HCT116 (cell line): ENCODE measurements around the gene CHD1L. TPM values are rescaled to one million over a fixed set of nuclear protein-coding genes. Genes with fewer than 3 reads are reported as not detected.

ENCODE experiments used
- ATAC-seq: fragments of 200-7000 bp; cut with Tn5 transposase; 2 replicates; pipeline ENCODE4 v1.9.1; 2020; ENCODE audit warnings: mild to moderate bottlenecking, moderate library complexity
- BruUV-seq: library from RNA; stranded (reverse); fragments of 400-500 nt; replicated peaks from 2 replicates; lab custom pipeline; 2021; lab: Mats Ljungman, UMichigan
- CTCF ChIA-PET: fragments of 300-600 bp; sonication (Branson Sonifier 250); formaldehyde crosslinking; loops from one replicate; lab custom pipeline; 2021; ENCODE audit warnings: antibody characterized with exemption; lab: Charles Lee
- POLR2A ChIA-PET: fragments of 300-600, 350-600 bp; sonication (Branson Sonifier 250); formaldehyde crosslinking; loops from one replicate; lab custom pipeline; 2021; ENCODE audit warnings: antibody characterized with exemption; lab: Charles Lee
- RAD21 ChIA-PET, 2 experiments: fragments of 300-600 bp; sonication (Branson Sonifier 250); formaldehyde crosslinking; loops; one replicate each; lab custom pipeline; 2023; ENCODE audit warnings: low total read pairs in 2 of 2; ENCODE audit not compliant: uncharacterized antibody in 2 of 2, unreplicated experiment in 2 of 2, low non-redundant PET in 1 of 2; lab: Charles Lee
- DNase-seq: peaks from one replicate; pipeline ENCODE4 v3.0.0-alpha.2; 2010; ENCODE audit warnings: low read depth, low spot score
- H2AFZ ChIP-seq: fragments of 200-600 bp; shearing (Covaris generic), sonication (generic); 2 replicates; pipeline ENCODE4 v1.6.1; 2017; ENCODE audit warnings: low read depth, mixed run types, mixed read lengths, antibody characterized with exemption, low read length; ENCODE audit not compliant: poor library complexity, severe bottlenecking
- H3K27ac ChIP-seq: 2 replicates; pipeline ENCODE4 v1.5.1; 2012; ENCODE audit warnings: low read depth, low read length
- H3K27me3 ChIP-seq: fragments of 200-600 bp; sonication (generic); 2 replicates; pipeline ENCODE4 v1.6.1; 2016; ENCODE audit warnings: mixed run types, low read length, mixed read lengths; ENCODE audit not compliant: insufficient read depth
- H3K36me3 ChIP-seq, 2 experiments: fragments of 200-500 bp in 1 of 2; fragments of 200-600 bp in 1 of 2; sonication (Bioruptor generic) in 1 of 2; sonication (generic) in 1 of 2; 2 replicates each; pipeline versions ENCODE4 v1.5.1 to v1.6.1; 2014 to 2016; ENCODE audit warnings: low read length in 2 of 2, inconsistent platforms in 1 of 2, mixed read lengths in 1 of 2, mixed run types in 1 of 2; ENCODE audit not compliant: insufficient read depth in 2 of 2, control insufficient read depth in 1 of 2
- H3K4me1 ChIP-seq, 2 experiments: fragments of 200-600 bp in 1 of 2; sonication (generic) in 1 of 2; 2 replicates each; pipeline versions ENCODE4 v1.5.1 to v1.6.1; 2012 to 2017; ENCODE audit warnings: low read length in 2 of 2, inconsistent platforms in 1 of 2, mild to moderate bottlenecking in 1 of 2, mixed read lengths in 1 of 2, mixed run types in 1 of 2, moderate library complexity in 1 of 2; ENCODE audit not compliant: insufficient read depth in 2 of 2, control insufficient read depth in 1 of 2
- H3K4me2 ChIP-seq: fragments of 200-600 bp; sonication (generic); 2 replicates; pipeline ENCODE4 v1.6.1; 2017; ENCODE audit warnings: mixed run types, low read length, mixed read lengths
- H3K4me3 ChIP-seq, 2 experiments: fragments of 200-600 bp in 1 of 2; sonication (generic) in 1 of 2; replicated peaks in 1 of 2; 2 replicates each; pipeline ENCODE4 v1.5.1; 2011 to 2016; ENCODE audit warnings: low read length in 2 of 2, control low read depth in 1 of 2, low read depth in 1 of 2, mild to moderate bottlenecking in 1 of 2, mixed read lengths in 1 of 2, mixed run types in 1 of 2
- H3K79me2 ChIP-seq: fragments of 200-600 bp; sonication (generic); 2 replicates; pipeline ENCODE4 v1.6.1; 2017; ENCODE audit warnings: mild to moderate bottlenecking, mixed run types, low read length, moderate library complexity, mixed read lengths; ENCODE audit not compliant: insufficient read depth
- H3K9ac ChIP-seq: fragments of 200-600 bp; sonication (generic); 2 replicates; pipeline ENCODE4 v1.6.1; 2016; ENCODE audit warnings: low read length, mixed read lengths
- H3K9me2 ChIP-seq: fragments of 200-600 bp; sonication (generic), shearing (Covaris generic); 2 replicates; pipeline ENCODE4 v1.6.1; 2017; ENCODE audit warnings: mixed run types, mild to moderate bottlenecking, moderate library complexity; ENCODE audit not compliant: insufficient read depth
- H3K9me3 ChIP-seq, 2 experiments: fragments of 200-500 bp in 1 of 2; fragments of 200-600 bp in 1 of 2; sonication (Bioruptor generic) in 1 of 2; sonication (generic) in 1 of 2; 2 replicates each; pipeline ENCODE4 v1.6.1; 2014 to 2017; ENCODE audit warnings: low read length in 2 of 2, mixed read lengths in 2 of 2, inconsistent platforms in 1 of 2, low read depth in 1 of 2, mild to moderate bottlenecking in 1 of 2, mixed run types in 1 of 2, moderate library complexity in 1 of 2; ENCODE audit not compliant: control insufficient read depth in 1 of 2, insufficient read depth in 1 of 2
- H4K20me1 ChIP-seq: fragments of 200-600 bp; sonication (generic), shearing (Covaris generic); 2 replicates; pipeline ENCODE4 v1.6.1; 2017; ENCODE audit warnings: mixed run types, mild to moderate bottlenecking, moderate library complexity; ENCODE audit not compliant: insufficient read depth
- CEBPB ChIP-seq: IDR thresholded peaks from 2 replicates; pipeline ENCODE4 v1.6.1; 2012; ENCODE audit warnings: low read depth
- CTCF ChIP-seq, 3 experiments: fragments of 200-600 bp in 1 of 3; sonication (generic) in 1 of 3; IDR thresholded peaks in 2 of 3; conservative IDR thresholded peaks in 1 of 3; 2 replicates each; pipeline ENCODE4 v1.5.1; 2012 to 2017; ENCODE audit warnings: low read depth in 2 of 3, low read length in 2 of 3, antibody characterized with exemption in 1 of 3, borderline replicate concordance in 1 of 3, control low read depth in 1 of 3, mild to moderate bottlenecking in 1 of 3, mixed read lengths in 1 of 3, mixed run types in 1 of 3, moderate library complexity in 1 of 3; ENCODE audit not compliant: insufficient read depth in 1 of 3
- EGR1 ChIP-seq: IDR thresholded peaks from 2 replicates; pipeline ENCODE4 v1.6.1; 2012; ENCODE audit warnings: low read depth
- EZH2 ChIP-seq: fragments of 200-600 bp; sonication (generic); IDR thresholded peaks from 2 replicates; pipeline ENCODE4 v1.6.1; 2017; ENCODE audit warnings: antibody characterized with exemption, mixed run types
- EZH2phosphoT487 ChIP-seq: fragments of 200-600 bp; IDR thresholded peaks from 2 replicates; pipeline ENCODE4 v1.6.1; 2018; ENCODE audit warnings: antibody characterized with exemption, borderline replicate concordance
- MAX ChIP-seq: IDR thresholded peaks from 2 replicates; pipeline ENCODE4 v1.6.1; 2012
- POLR2A ChIP-seq: IDR thresholded peaks from 2 replicates; pipeline ENCODE4 v1.7.0; 2011; ENCODE audit warnings: borderline replicate concordance; ENCODE audit not compliant: insufficient read depth, insufficient read length; ENCODE audit errors: extremely low read depth
- RAD21 ChIP-seq: IDR thresholded peaks from 2 replicates; pipeline ENCODE4 v1.6.1; 2012; ENCODE audit warnings: low read depth, mild to moderate bottlenecking
- SIN3A ChIP-seq: IDR thresholded peaks from 2 replicates; pipeline ENCODE4 v1.6.1; 2012; ENCODE audit warnings: low read depth
- SRF ChIP-seq: IDR thresholded peaks from 2 replicates; pipeline ENCODE4 v1.6.1; 2012; ENCODE audit warnings: low read depth
- YY1 ChIP-seq: IDR thresholded peaks from 2 replicates; pipeline ENCODE4 v1.6.1; 2011; ENCODE audit warnings: low read length, low read depth, moderate library complexity, mild to moderate bottlenecking; ENCODE audit not compliant: insufficient replicate concordance; ENCODE audit errors: extremely low read depth
- ZFX ChIP-seq: fragments of 450-650 bp; IDR thresholded peaks from 2 replicates; pipeline ENCODE4 v1.6.1; 2017
- ZNF274 ChIP-seq: fragments of 200-500 bp; sonication (Bioruptor generic); IDR thresholded peaks from 2 replicates; pipeline ENCODE4 v1.6.1; 2014; ENCODE audit warnings: mild to moderate bottlenecking, low read depth, low read length, inconsistent platforms
- intact Hi-C: fragments of 100-400 bp; cut with micrococcal nuclease; formaldehyde crosslinking; loops from 2 replicates; pipeline ENCODE4 v1.10.0; 2022
- total RNA-seq: library from RNA; stranded (reverse); gene quantifications from one replicate; pipeline ENCODE4 v1.2.1, GENCODE V29; 2021; ENCODE audit not compliant: unreplicated experiment
- TF ChIP-seq, protein P1 (sequence below): IDR thresholded peaks from 2 replicates; pipeline ENCODE4 v1.6.1; 2012

Gene CHD1L
- total RNA-seq, 1 experiment from 2014 or later: 52.0 TPM

- TF ChIP-seq EZH2 (no peak), CTCF (IDR thresholded peaks at IDR 0.05 in 2 of 3, conservative IDR thresholded peaks at IDR 0.05 in 1 of 3; ENCODE audit: borderline replicate concordance in 1 of 3, insufficient read depth in 1 of 3, low read depth in 2 of 3, low read length in 2 of 3) (no peak), ZNF274 (no peak), EGR1 (no peak), POLR2A (no peak), ZFX (no peak)
- TF ChIP-seq, protein P1, sequence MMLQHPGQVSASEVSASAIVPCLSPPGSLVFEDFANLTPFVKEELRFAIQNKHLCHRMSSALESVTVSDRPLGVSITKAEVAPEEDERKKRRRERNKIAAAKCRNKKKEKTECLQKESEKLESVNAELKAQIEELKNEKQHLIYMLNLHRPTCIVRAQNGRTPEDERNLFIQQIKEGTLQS: no peak
- intact Hi-C loops: no loop called here
- H3K9ac ChIP-seq: no peak overlapping the region
- no peaks in the 10 kb centered on the region for H3K27me3 ChIP-seq
- CTCF ChIA-PET: no interaction called here
- no peaks in the 10 kb centered on the region for H3K9me3 ChIP-seq
- RAD21 ChIA-PET: no interaction called here
- DNase-seq (no peak), ATAC-seq (no peak)
- H3K79me2 ChIP-seq: no peaks in the 10 kb centered on the region
- no peaks in the 10 kb centered on the region for H3K36me3 ChIP-seq
- no peak overlapping the region for H3K4me2 ChIP-seq
- no peak overlapping the region for H3K27ac ChIP-seq
- H4K20me1 ChIP-seq: no peaks in the 10 kb centered on the region
- 0 out of 4 replicates have a peak, but pooled peaks cover 0 to 3% of the 10 kb centered on the region in 2 experiments for H3K4me1 ChIP-seq
- POLR2A ChIA-PET: no interaction called here
- H3K9me2 ChIP-seq: no peaks in the 10 kb centered on the region
- H3K4me3 ChIP-seq: no peak overlapping the region
- no peak overlapping the region for H2AFZ ChIP-seq
- no TSS peak for BruUV-seq
Observed at GRCh38 chr1:147213271-147213670, 29.2 kb upstream of the CHD1L start.

GRCh38 chr1:147214325-147214724, 28.2 kb upstream of the CHD1L start:
- Histone ChIP-seq H3K79me2 (no peaks in the 10 kb centered on the region), H3K4me3 (no peak overlapping the region), H3K4me2 (no peak overlapping the region), H4K20me1 (no peaks in the 10 kb centered on the region), H2AFZ (no peak overlapping the region), H3K9me2 (no peaks in the 10 kb centered on the region), H3K27me3 (no peaks in the 10 kb centered on the region), H3K9me3 (no peaks in the 10 kb centered on the region), H3K27ac (no peak overlapping the region), H3K4me1 (0 out of 4 replicates have a peak, but pooled peaks cover 0 to 3% of the 10 kb centered on the region in 2 experiments), H3K9ac (no peak overlapping the region), H3K36me3 (no peaks in the 10 kb centered on the region)
- ChIA-PET RAD21 (no interaction called here), POLR2A (no interaction called here), CTCF (no interaction called here)
- BruUV-seq: no TSS peak
- ATAC-seq (no peak), DNase-seq (no peak)
- intact Hi-C loops: no loop called here
- TF ChIP-seq, protein P1: no peak
- TF ChIP-seq ZNF274: no peak
- no peak for TF ChIP-seq SRF
- TF ChIP-seq EZH2: no peak
- TF ChIP-seq YY1: no peak
- no peak for TF ChIP-seq CTCF (IDR thresholded peaks at IDR 0.05 in 2 of 3, conservative IDR thresholded peaks at IDR 0.05 in 1 of 3; ENCODE audit: borderline replicate concordance in 1 of 3, insufficient read depth in 1 of 3, low read depth in 2 of 3, low read length in 2 of 3)
- TF ChIP-seq RAD21: no peak
- TF ChIP-seq CEBPB: no peak
- TF ChIP-seq EZH2phosphoT487: no peak
- TF ChIP-seq EGR1: no peak
- no peak for TF ChIP-seq POLR2A
- TF ChIP-seq SIN3A: no peak
- no peak for TF ChIP-seq MAX
